Trophoblast cell (in vitro differentiated cells and primary cell): ENCODE measurements around the gene SNAPC2.

ENCODE experiments used
- DNase-seq, 2 donors: peaks; one replicate each; pipeline ENCODE4 v3.0.0-alpha.2; 2016
- H2AFZ ChIP-seq: 2 replicates; pipeline ENCODE4 v1.6.1; 2013; ENCODE audit warnings: low read length, moderate library complexity, mild to moderate bottlenecking; ENCODE audit not compliant: insufficient read depth, poor library complexity
- H2AK5ac ChIP-seq: 2 replicates; pipeline ENCODE4 v1.6.1; 2013; ENCODE audit warnings: mild to moderate bottlenecking, low read length
- H2BK120ac ChIP-seq: 2 replicates; pipeline ENCODE4 v1.6.1; 2013; ENCODE audit warnings: low read length, mild to moderate bottlenecking, moderate library complexity; ENCODE audit not compliant: insufficient read depth, poor library complexity
- H2BK12ac ChIP-seq: 2 replicates; pipeline ENCODE4 v1.6.1; 2013; ENCODE audit warnings: mild to moderate bottlenecking, low read length, moderate library complexity
- H2BK5ac ChIP-seq: 2 replicates; pipeline ENCODE4 v1.6.1; 2013; ENCODE audit warnings: low read length, low read depth, moderate library complexity, mild to moderate bottlenecking; ENCODE audit not compliant: poor library complexity
- H3K14ac ChIP-seq: 2 replicates; pipeline ENCODE4 v1.6.1; 2013; ENCODE audit warnings: mild to moderate bottlenecking, low read length
- H3K18ac ChIP-seq: 2 replicates; pipeline ENCODE4 v1.6.1; 2013; ENCODE audit warnings: mild to moderate bottlenecking, low read length
- H3K23ac ChIP-seq: 2 replicates; pipeline ENCODE4 v1.6.1; 2013; ENCODE audit warnings: low read length
- H3K27ac ChIP-seq: 2 replicates; pipeline ENCODE4 v1.5.1; 2013; ENCODE audit warnings: low read depth, mild to moderate bottlenecking, inconsistent platforms, low read length, moderate library complexity
- H3K27me3 ChIP-seq: 2 replicates; pipeline ENCODE4 v1.6.1; 2013; ENCODE audit warnings: inconsistent platforms, mild to moderate bottlenecking, low read length, moderate library complexity; ENCODE audit not compliant: insufficient read depth
- H3K36me3 ChIP-seq, 2 experiments: 1 replicate in 1 of 2; 2 replicates in 1 of 2; pipeline ENCODE4 v1.6.1; 2013; ENCODE audit warnings: low read length in 2 of 2, mild to moderate bottlenecking in 2 of 2, moderate library complexity in 1 of 2; ENCODE audit not compliant: insufficient read depth in 2 of 2, control insufficient read depth in 1 of 2
- H3K4ac ChIP-seq: 2 replicates; pipeline ENCODE4 v1.6.1; 2013; ENCODE audit warnings: low read depth, mild to moderate bottlenecking, low read length, moderate library complexity
- H3K4me1 ChIP-seq, 2 experiments: 1 replicate in 1 of 2; 2 replicates in 1 of 2; pipeline ENCODE4 v1.6.1; 2013; ENCODE audit warnings: low read length in 2 of 2, mild to moderate bottlenecking in 2 of 2, moderate library complexity in 1 of 2; ENCODE audit not compliant: insufficient read depth in 2 of 2, control insufficient read depth in 1 of 2
- H3K4me2 ChIP-seq: 2 replicates; pipeline ENCODE4 v1.6.1; 2013; ENCODE audit warnings: inconsistent platforms, mild to moderate bottlenecking, low read length, moderate library complexity
- H3K4me3 ChIP-seq: 2 replicates; pipeline ENCODE4 v1.5.1; 2013; ENCODE audit warnings: mild to moderate bottlenecking, low read depth, low read length, inconsistent platforms
- H3K79me1 ChIP-seq: one replicate; pipeline ENCODE4 v1.6.1; 2013; ENCODE audit warnings: low read length
- H3K79me2 ChIP-seq: 2 replicates; pipeline ENCODE4 v1.6.1; 2013; ENCODE audit warnings: low read length, mild to moderate bottlenecking; ENCODE audit not compliant: control insufficient read depth, insufficient read depth, poor library complexity
- H3K9ac ChIP-seq: 2 replicates; pipeline ENCODE4 v1.6.1; 2013; ENCODE audit warnings: mild to moderate bottlenecking, low read length
- H3K9me3 ChIP-seq: 2 replicates; pipeline ENCODE4 v1.6.1; 2013; ENCODE audit warnings: low read depth, mild to moderate bottlenecking, control low read depth, inconsistent platforms, low read length; ENCODE audit not compliant: insufficient read depth
- H4K12ac ChIP-seq: 2 replicates; pipeline ENCODE4 v1.6.1; 2013; ENCODE audit warnings: low read depth, mild to moderate bottlenecking, low read length, moderate library complexity
- H4K8ac ChIP-seq: 2 replicates; pipeline ENCODE4 v1.6.1; 2013; ENCODE audit warnings: low read depth, mild to moderate bottlenecking, low read length, moderate library complexity
- H4K91ac ChIP-seq: one replicate; pipeline ENCODE4 v1.6.1; 2013; ENCODE audit warnings: low read depth, mild to moderate bottlenecking, low read length, moderate library complexity
- WGBS: extraction: QIAGEN DNeasy Blood & Tissue Kit; methylation state at CpG from one replicate; pipeline ENCODE4 v1.1.7; 2013; ENCODE audit warnings: missing lambda C conversion rate; ENCODE audit not compliant: insufficient read length, insufficient coverage; ENCODE audit errors: extremely low coverage; 5-methylcytosine and 5-hydroxymethylcytosine counted together

The SNAPC2 gene

DNA sequence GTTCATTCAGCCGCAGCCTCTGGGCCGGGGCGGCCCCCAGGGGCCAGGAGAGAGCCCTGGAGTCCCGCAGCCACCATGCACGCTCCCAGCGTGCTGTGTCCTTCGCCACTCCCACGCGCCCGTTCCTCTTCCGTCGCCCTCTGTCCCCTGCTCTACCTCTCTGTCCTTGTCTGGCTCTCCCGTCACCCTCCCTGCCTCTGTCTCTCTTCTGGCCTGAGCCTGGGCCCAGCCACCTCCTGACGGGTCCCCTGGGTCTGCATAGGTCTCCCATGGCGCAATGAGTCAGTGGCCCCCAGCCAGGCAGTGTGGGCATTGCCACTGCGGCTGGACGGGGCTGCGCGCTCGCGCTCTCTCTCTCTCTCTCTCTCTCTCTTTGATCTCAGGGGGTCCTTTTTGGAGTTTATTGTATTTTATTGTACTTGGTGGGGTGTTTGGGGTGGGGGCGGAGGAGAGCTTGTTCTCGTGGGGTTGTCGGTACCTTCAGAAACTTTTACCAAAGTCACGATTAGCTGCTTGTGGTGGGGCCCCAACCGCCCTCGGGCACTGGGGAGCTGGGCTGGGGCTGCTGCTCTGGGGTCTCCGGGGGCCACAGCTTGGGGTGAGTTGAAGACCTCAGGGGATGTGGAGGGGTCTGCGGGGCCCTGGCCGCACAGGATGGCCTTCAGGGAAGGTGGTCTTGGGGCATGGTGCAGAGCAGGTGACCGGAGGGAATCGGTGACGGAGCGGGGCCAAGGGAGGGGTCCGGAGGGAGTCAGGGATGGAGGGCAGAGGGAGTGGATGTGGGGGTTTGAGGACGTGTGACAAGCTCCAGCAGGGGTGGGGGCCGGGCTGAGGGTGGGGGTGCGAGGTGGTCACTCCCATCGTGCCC is 7.2 kb upstream of the SNAPC2 start:
- Histone ChIP-seq H3K18ac (no peak overlapping the region), H2BK12ac (no peak overlapping the region), H3K4ac (no peak overlapping the region), H4K91ac (no peak overlapping the region), H4K8ac (no peak overlapping the region), H2AK5ac (no peak overlapping the region), H2BK120ac (no peak overlapping the region), H3K27ac (no peak overlapping the region), H3K79me2 (no peaks in the 10 kb centered on the region), H3K9me3 (peaks cover 4% of the 10 kb centered on the region), H3K79me1 (no peaks in the 10 kb centered on the region), H3K4me2 (no peak overlapping the region), H3K4me1 (peaks cover 11 to 14% of the 10 kb centered on the region in 2 experiments), H4K12ac (no peak overlapping the region), H3K36me3 (peaks cover 36 to 41% of the 10 kb centered on the region in 2 experiments), H3K14ac (no peak overlapping the region), H3K23ac (no peak overlapping the region), H2BK5ac (no peak overlapping the region), H3K27me3 (peaks cover 26% of the 10 kb centered on the region), H3K4me3 (no peak overlapping the region), H2AFZ (no peak overlapping the region), H3K9ac (no peak overlapping the region)
- DNase-seq = no peak
- WGBS = no CpG with 5 or more reads among the region's 39 CpGs

DNA sequence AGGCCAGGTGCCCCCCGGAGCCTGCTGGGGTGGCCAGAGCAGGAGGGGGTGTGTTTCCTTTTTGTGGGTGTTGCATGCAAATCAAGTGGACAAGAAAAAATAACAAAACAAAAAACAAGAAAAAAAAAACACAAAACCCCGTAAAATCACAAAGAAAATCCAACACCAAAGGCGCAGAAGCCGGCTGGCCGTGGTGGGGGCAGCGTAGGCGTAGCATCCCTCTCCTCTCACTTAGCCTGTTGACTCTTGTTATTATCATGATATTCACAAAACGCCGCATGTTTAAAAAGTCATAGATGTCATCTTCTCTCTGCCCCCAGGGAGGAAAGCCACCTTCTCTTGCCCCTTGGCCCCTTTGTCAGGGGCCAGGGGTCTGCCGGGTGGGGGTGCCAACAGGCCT is 6.5 kb upstream of the SNAPC2 start:
- Histone ChIP-seq H3K18ac (no peak overlapping the region), H3K4me2 (no peak overlapping the region), H3K4ac (no peak overlapping the region), H4K91ac (no peak overlapping the region), H3K9ac (no peak overlapping the region), H3K14ac (no peak overlapping the region), H4K8ac (no peak overlapping the region), H3K27ac (no peak overlapping the region), H4K12ac (no peak overlapping the region), H3K27me3 (peaks cover 31% of the 10 kb centered on the region), H2BK120ac (no peak overlapping the region), H3K79me1 (no peaks in the 10 kb centered on the region), H3K4me3 (no peak overlapping the region), H3K23ac (no peak overlapping the region), H3K9me3 (peaks cover 6% of the 10 kb centered on the region), H2AK5ac (no peak overlapping the region), H3K36me3 (peaks cover 36 to 41% of the 10 kb centered on the region in 2 experiments), H2AFZ (no peak overlapping the region), H3K79me2 (no peaks in the 10 kb centered on the region), H3K4me1 (peaks cover 11 to 14% of the 10 kb centered on the region in 2 experiments), H2BK12ac (no peak overlapping the region), H2BK5ac (no peak overlapping the region)
- no peak for DNase-seq
- no CpG with 5 or more reads among the region's 10 CpGs for WGBS

DNA sequence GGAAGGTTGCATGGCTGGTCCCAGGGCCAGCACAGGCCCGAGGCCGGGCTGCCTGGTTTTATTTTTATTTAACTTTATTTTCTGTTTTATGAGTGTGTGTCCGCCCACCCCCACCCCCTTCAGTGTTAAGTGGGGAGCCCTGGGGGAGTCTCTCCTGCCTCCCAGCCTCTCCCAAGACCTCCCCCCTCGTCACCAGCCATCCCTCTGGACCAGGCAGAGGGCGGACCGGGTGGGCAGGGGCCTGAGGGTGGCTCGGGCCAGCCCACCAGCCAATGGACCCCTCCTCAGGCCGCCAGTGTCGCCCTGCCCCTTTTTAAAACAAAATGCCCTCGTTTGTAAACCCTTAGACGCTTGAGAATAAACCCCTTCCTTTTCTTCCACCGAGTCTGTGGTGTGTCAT is 6.0 kb upstream of the SNAPC2 start:
- no peaks in the 10 kb centered on the region for H3K79me2 ChIP-seq
- no peaks in the 10 kb centered on the region for H3K79me1 ChIP-seq
- H3K14ac ChIP-seq = no peak overlapping the region
- H2AK5ac ChIP-seq = no peak overlapping the region
- peaks cover 11 to 14% of the 10 kb centered on the region in 2 experiments for H3K4me1 ChIP-seq
- H4K8ac ChIP-seq = no peak overlapping the region
- H2BK5ac ChIP-seq = no peak overlapping the region
- H3K4me3 ChIP-seq = no peak overlapping the region
- H3K4me2 ChIP-seq = no peak overlapping the region
- no peak overlapping the region for H3K27ac ChIP-seq
- H3K18ac ChIP-seq = no peak overlapping the region
- H2AFZ ChIP-seq = no peak overlapping the region
- H3K9ac ChIP-seq = no peak overlapping the region
- no peak overlapping the region for H4K91ac ChIP-seq
- H3K9me3 ChIP-seq = peaks cover 7% of the 10 kb centered on the region
- peaks cover 35 to 39% of the 10 kb centered on the region in 2 experiments for H3K36me3 ChIP-seq
- no peak overlapping the region for H2BK120ac ChIP-seq
- no peak overlapping the region for H3K4ac ChIP-seq
- peaks cover 31% of the 10 kb centered on the region for H3K27me3 ChIP-seq
- no peak overlapping the region for H2BK12ac ChIP-seq
- DNase-seq = no peak
- no CpG with 5 or more reads among the region's 12 CpGs for WGBS
- no peak overlapping the region for H3K23ac ChIP-seq
- H4K12ac ChIP-seq = no peak overlapping the region

DNA sequence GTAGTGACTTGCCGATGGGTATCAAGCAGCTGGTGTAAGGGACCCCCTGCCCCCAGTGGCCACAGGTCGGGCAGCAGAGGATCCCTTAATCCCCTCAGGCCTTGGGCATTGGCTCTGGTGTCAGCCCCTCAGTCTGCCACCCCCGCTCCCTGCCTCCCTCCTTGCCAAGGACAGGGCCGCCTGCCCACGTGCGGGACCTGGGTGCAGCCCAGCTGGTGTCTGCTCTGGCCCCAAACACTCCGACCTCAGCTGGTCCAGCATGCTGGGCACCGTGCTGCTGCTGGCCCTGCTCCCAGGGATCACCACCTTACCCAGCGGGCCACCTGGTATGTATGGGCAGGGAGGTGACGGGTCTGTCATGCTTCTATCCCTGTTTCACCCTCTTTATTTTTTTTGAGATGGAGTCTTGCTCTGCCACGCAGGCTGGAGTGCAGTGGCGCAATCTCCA is 5.5 kb upstream of the SNAPC2 start, which contains the start of gene TGFBR3L:
Gene TGFBR3L, plus strand, starts transcription at position 233 of the 448 bp plus-strand sequence.
- Histone ChIP-seq H3K4me1 (peaks cover 13 to 16% of the 10 kb centered on the region in 2 experiments), H3K79me1 (no peaks in the 10 kb centered on the region), H2BK5ac (no peak within 1 kb of the TSS), H3K14ac (no peak within 1 kb of the TSS), H2BK12ac (no peak within 1 kb of the TSS), H3K27me3 (peaks cover 31% of the 10 kb centered on the region), H3K23ac (no peak within 1 kb of the TSS), H3K4me3 (peak within 1 kb of the TSS; percentile 31), H3K9ac (no peak within 1 kb of the TSS), H3K79me2 (no peaks in the 10 kb centered on the region), H2BK120ac (no peak within 1 kb of the TSS), H3K27ac (no peak within 1 kb of the TSS), H2AFZ (no peak within 1 kb of the TSS), H3K36me3 (peaks cover 30 to 35% of the 10 kb centered on the region in 2 experiments), H3K18ac (no peak within 1 kb of the TSS), H4K8ac (no peak within 1 kb of the TSS), H3K4me2 (no peak within 1 kb of the TSS), H2AK5ac (no peak within 1 kb of the TSS), H4K91ac (no peak within 1 kb of the TSS), H3K4ac (no peak within 1 kb of the TSS), H4K12ac (no peak within 1 kb of the TSS), H3K9me3 (peaks cover 7% of the 10 kb centered on the region)
- whole genome bisulfite sequencing = no CpG with 5 or more reads among the region's 12 CpGs
- no peak for DNase-seq
